SIG-M5 treated with dmso at 0.1 percent for 504 hours (cell line): Measurements from ENCODE around the gene RBM38.

Source experiments
- DNase-seq: peaks from one replicate; lab custom pipeline; 2025; ENCODE audit not compliant: unreplicated experiment; lab: John Stamatoyannopoulos, UW

Gene RBM38

DNA sequence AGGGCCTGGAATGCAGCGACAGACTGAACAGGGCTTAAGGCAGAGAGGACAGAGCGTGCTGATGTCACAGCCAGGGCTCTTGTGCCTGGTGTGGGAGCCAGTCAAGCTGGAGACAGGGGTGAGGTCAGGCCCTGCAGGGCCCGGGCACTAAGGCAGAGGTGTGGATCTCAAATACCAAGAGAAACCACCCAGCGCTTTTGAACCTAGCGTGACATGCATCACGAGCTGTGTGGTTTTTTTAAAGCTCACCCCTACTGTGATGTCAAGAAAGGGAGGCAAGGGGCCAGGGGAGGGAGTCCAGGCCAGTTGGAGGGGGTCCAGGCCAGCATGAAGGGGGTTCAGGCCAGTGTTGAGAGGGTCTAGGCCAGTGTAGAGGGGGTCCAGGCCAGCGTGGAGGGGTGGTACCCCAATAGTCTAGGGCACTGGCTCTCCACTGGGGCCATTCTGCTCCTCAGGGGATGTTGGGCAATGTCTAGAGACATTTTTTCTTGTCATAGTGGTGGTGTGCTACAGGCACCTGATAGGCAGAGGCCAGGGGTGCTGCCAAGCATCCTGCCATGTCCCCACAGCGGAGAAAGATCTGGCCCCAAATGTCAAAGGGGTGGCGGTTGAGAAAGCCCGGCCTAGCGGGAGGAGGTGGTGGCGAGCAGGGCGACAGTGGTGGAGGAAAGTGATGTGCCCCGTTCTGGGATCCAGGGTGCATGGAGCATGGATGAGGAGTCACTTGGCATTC lies 42.6 kb downstream of the RBM38 start:
- no peak for DNase-seq

DNA sequence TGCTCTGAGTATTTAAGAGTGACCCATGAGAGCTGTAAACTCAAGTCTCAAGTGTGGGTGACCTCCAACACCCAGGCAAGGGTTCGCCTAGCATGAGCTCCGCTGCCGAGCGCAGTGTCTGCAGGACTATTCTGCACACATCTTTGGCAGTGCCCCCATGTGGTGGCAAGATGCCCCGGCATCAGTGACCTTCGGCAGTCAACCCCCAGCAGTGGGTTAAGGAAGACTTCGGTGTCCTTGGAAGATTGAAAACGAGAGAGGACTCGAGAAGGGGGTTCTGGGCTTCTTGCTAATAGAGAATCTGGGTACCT lies 43.1 kb downstream of the RBM38 start:
- no peak for DNase-seq

DNA sequence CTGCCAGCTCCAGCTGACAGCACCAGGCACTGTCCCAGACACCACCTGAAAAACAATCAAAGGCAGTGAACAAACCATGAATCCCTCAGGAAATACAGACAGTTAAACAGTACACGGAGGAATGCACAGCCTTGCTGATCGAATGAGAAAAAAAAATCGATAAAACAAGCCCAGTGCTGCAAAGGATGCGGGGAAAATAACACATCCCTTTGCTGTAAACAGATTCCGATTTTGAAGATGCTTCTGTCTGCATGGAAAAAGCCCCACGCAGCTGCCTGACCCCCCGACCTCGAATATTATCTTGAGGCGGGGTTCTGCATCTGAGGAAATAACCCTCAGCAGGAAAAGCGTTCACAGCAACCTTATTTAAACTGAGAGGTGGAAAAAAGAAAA lies 43.9 kb downstream of the RBM38 start:
- no peak for DNase-seq

DNA sequence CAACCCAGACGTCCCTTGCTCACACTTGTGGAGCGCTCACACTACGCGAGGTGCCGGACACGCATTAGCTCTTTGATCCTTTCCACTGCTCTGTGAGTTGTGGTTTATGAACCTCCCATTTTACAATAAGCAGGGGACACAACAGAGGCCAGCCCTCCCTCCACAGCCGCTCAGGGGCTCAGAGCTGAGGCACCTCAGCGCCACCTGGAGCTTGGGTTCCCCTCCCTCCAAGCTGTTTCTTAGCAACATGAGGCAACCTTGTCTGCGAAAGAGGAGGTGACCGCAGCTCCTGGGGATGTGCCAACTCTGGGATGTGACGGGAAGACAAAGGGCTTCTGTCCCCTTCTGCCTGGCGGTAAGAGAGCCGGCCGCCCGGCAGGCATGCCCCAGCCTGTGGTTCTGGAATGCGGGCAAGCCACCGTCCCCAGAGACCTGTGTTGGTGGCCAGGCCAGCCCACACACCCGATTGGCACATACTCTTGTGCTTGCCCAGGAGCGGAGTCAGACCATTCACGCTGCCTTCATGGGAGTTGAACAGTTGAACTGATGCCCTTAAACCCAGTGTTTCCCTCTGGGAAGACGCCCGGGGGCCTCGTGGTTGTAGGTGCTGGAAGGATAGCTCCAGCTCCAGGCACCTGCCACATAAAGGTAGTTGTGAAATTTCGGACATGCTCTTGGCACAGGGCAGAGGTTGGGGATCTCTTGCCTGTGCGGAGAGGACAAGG lies 44.5 kb downstream of the RBM38 start:
- peak; percentile 94 for DNase-seq

DNA sequence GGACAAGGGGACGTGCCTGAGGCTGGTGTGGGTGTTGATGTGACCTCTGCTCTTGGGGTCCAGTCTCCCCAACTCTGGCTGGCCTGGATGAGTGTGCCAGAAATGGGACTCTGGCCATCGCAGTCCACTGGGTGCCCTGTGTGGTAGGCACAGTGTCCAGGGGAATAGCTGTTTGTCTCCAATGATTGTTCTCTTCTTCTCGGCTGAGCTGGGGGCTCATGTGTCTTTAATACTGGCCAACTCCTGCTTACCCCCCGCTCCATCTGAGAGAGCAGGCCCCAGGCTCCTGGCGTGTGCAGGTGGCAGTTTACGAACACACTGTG lies 45.0 kb downstream of the RBM38 start:
- DNase-seq, result no peak

DNA sequence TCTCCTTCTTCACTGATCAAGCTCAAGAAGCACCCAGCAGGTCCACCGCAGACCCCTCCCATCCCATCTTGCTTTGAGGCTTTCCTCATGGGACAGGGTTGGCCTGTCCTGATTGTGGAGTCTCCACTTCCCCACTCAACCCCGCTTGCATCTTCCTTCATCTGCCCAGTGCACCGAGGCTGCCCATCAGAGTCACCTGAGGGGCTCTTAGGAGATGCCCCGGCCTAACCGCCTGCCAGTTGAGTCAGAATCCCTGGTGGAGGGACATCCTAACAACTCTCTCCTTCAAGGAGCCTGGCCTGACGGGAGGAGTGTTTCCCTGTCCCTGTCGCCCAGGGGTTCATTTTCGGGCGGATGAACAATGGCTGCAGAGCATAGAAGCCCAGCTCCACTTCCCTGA lies 46.1 kb downstream of the RBM38 start:
- no peak for DNase-seq

DNA sequence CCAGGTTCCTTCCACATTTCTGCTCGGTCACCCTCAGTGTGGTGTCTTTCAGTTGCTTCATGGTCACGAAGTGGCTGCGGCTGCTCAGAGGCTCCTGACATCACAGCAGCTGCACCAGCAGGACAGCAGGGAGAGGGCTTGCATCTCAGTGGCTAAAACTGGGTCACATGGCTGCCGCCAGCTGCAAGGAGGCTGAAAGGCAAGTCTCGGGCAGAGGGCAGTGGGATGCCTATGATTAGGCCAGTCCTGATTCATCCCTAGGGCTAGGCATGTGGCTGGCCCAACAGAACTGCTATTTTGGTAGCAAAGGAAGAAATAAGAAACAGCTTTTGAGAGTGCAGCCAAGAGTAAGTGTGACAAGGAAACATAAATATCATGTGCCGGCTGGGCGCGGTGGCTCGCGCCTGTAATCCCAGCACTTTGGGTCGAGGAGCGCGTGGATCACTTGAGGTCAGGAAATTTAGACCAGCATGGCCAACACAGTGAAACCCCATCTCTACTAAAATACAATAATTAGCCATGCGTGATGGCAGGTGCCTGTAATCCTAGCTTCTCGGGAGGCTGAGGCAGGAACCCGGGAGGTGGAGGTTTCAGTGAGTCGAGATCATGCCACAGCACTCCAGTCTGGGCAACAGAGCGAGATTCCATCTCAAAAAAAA lies 46.6 kb downstream of the RBM38 start:
- DNase-seq, result no peak

DNA sequence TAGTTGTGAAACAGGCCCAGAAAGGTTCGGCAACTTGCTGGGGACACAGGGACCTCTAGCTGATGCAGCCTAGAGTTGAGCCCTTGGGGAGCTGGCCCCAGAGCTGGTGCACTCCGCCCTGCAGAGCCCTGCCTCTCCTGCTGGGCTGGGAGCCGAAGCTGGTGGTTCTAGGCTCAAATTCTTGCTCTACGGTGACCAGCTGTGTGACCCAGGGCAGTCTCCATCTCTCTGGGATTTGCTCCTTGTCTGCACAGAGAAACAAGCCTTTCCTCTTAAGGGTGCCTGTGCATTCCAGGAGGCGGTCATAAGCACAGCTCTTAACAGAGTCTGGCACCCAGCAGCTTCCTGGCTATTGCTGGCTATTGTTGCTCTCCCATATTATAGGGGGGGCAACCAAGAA lies 47.4 kb downstream of the RBM38 start:
- no peak for DNase-seq

DNA sequence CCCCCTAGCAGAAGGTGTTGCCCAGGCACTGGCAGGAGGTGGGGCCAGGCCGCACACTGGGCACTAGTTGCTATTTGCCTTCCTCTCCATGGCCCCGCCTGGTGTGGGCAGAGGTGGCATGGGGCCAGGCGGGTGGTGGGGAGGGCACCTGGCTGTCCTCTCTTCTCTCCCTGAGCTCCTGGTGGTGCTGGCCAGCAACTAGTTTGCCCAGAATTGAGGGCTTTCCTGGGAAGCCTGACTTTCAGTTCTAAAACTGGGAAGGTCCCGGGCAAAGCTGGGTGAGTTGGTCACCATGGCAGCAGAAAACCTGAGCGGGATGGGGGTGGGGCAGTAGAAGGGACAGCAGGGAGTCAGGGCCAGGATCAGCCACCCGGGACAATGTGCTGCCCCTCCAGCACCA lies 48.2 kb downstream of the RBM38 start:
- peak; percentile 61 for DNase-seq

DNA sequence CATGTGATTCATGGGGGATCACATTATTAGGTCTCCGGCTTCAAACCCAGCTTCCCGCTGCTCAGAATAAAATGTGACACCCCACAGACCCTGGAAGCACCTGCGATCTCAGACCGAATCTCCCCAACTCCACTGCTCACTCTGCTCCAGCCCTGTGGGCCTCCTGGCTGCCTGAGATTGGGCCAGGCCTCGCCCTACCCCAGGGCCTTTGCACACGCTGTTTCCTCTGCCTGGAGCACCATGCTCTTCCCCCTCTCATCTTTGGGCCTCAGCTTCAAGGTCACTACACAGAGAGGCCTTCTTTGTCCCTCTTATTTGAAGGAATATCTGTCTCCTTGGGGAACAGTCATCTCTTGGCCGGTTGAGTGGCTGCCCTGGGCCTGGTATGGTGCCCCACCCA lies 48.8 kb downstream of the RBM38 start:
- DNase-seq, result no peak

DNA sequence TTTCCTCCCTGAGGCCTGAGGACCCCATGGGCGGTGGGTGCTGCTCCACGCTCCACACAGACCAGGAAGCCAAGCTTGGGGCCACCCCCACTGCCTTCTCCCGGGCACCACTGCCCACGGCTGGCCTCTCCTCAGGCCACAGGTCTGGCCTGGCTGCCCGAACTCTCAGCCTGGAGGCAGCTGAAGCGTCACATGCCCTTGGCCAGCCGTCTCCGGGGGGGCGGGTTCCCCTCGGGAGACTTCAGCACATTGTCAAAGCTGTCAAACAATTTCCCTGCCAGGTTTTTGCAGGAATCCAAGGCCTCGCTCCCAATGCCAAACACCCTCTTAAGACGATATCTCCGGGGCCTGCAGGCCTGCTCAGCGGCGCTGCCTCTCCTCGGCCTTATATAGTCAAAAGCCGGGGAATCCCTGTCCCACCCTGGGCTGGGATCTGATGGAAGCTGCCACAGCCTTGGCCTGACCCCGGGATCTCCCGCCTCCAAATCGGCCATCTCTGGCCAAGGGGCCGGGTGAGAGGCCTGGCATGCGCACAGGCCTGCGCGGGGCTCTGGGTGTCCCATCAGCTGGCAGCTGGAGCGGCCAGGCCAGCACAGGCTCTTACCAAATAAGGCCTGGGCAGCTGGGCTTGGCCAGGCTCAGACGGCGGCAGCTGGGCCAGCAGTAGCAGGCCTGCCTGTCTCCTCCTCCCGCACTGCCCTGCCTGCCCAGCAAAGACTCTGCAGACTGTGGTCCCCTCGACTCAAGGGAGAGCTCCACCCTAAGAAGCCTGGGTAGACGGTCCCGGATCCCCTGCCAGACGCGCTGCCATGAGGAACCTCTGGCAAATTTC lies 49.7 kb downstream of the RBM38 start:
- no peak for DNase-seq

DNA sequence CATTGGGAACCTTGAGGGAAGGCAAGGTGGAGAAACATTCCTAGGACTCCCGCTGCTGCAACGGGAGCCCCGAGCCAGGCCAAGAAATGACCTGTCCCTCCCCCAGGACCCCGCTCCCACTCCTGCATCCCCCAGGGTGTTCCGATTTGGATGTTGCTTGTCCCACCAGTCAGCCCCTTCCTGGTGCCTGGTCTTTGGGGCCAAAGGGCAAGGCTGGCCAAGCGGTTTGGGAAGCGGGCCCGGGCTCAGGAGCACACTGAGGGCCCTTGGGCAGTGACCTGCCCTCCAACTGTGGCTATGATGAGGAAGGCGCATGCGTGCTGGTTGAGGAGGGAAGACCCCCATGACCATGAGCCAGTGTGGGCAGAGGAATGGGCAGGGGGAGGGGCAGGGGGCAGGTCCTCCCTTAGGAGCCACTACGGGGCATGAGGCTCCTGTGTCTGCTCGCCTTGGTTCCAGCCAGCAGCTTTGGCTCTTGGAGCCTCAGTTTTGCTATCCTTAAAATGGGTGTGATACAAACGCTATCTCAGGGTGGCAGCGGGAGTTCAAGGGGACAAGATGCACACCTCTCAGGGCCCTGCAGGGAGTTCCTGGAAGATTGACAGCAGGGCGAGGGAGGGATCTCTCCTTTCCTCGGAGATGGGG lies 50.4 kb downstream of the RBM38 start:
- DNase-seq, result no peak

DNA sequence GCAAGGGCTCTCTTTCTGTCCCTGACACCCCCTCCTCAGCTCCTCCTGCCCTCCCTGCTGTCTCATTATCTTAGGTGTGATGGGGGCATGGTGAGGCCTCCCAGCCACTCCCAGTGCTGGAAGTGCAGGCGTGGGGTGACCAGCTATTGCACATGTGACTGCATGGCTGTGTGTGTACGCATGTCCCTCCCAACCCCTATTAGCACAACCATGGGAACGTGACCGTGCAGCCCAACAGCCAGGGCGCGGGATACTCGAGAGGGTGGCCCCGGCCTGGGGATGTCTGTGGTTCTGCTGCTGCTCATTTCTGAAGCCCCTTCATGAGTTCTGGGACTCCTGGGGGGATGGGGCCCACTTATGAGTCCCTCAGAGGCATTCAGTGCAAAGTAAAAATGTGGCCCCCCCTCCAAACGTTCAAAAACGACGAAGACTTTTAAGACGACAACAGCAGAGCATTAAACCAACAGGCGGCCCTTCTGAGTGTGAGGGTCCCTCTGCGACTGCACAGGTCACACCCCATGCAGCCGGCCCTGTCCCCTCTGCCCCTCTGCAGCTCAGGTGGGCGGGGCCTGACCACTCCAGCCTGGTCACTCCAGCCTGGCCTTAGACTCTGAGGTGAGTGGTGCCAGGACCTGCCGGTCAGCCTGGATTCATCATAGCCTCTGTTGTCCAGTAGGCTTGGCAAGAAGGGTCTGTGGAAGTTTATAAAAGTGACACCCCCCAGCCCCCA lies 51.1 kb downstream of the RBM38 start:
- no peak for DNase-seq

DNA sequence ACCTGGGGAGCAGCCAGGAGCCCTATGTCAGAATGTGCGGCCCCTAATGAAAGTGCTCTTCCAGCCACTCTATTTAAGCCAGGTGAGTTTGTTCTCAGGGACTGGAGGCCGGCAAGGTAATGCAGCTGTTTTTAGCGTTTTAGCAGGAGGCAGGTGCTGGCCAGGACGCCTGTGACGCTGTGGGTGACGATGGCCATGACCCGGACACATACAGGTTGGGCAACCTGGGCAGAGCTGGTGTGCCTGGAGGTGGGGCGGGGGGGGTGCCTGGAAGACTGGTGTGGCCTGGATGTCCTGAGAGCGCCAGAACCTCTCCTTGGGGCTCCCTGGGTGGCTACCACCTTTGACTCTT lies 51.7 kb downstream of the RBM38 start:
- no peak for DNase-seq

DNA sequence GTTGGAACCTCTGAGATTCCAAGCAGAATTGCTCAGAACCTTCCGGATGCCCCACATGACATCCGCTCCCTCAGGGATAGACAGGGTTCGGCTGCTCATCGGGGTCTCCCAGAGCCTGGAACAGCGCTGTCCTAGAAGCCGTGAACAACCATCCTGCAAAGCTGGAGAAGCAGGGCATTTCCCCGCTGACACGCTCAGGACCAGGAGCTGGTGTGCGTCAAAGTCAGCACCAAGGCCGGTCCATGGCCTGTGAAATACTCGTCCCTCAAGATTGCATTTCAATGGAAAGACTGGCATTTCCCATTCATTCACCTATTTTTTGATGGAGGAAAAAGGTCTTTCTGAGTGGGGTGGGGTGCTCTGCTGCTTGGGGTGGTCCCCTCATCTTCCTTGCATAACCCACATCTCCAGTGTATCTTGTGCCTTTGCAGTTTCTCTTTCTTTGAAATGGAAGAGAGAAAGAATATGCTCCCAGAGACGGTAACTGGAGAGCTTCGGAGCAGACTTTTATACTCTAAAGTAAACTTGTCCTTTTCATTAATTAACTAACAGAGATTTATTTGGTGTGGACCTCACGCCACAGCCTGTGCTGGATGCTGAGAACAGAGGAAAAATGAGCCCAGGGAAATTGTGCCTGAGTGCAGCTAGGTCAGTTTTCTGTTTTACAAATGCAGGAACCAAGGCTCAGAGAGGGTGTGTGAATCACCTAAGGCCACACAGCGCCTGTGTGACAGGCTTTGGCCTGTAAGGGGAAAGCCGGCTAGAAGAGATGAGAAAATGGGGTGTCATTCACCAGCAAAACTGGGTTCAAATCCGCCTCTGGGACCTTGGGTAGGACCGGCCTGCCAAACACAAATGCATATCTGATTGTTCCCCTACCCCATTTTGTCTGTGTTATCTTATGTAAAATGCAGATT lies 52.4 kb downstream of the RBM38 start:
- no peak for DNase-seq

DNA sequence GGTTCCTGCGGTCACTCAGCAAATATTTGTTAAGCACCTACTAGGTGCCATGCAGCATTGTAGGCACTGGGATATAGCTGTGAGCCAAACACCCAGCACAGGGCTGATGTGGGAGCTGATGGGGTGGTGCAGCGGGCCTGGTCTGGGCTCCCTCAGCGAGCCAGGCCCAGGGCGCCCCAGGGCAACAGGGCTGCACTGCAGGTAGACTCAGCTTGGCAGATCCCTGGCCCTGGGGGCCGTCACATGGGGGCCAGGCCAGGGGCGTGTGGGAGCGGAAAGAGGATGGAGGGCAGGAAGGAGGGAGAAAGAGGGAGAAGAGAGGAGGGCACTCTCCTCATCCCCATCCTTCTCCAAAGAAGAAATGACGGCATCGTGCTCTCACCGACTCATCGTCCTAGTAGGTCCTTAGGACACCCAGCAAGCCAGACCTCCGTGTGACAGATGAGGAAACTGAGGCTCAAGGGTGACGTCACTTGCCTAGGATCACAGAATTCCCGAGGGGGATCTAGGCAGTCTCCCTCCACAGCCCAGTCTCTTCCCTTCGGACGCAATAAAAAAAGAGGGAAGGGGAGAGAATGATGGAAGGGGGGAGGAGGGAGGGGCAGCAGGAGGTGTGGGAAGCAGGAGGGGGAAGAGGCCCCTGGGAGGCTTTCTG lies 53.3 kb downstream of the RBM38 start:
- DNase-seq, result no peak

DNA sequence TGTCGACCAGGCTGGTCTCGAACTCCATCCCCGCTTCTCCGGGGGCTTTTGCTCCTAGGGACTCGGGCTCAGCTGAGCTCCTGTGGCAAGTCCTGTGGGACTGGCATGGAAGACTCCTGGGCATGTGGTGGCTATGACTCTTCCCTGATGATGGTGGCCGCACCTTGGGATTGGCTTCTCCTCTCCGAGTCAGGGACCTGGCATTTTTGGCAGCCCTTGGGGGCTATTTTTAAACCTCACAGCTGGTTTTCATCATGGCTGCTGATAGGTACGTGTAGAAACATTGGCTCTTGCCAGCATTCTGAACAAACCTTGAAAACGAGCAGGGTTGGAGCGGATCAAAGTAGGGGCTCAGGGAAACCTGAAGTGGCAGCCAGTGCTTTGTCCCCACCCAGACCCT lies 54.1 kb downstream of the RBM38 start:
- no peak for DNase-seq

DNA sequence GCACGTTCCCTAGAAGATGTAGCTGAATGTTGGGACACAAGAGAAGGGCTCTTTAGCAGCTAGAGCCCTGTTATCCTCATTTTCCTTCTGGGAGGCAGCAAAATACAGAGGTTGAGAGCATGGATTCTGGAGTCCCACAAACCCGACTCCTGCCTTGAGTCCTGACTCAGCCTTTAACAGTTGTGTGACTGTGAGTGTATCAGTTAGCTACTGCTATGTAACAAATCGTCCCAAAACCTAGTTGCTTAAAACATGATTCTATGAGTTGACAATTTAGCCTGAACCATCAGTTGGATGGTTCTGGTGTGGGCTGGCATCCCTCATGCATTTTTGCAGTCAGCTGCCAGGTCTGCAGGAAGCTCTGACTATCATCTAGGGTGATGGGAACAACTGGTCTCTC lies 54.6 kb downstream of the RBM38 start:
- DNase-seq, result no peak

DNA sequence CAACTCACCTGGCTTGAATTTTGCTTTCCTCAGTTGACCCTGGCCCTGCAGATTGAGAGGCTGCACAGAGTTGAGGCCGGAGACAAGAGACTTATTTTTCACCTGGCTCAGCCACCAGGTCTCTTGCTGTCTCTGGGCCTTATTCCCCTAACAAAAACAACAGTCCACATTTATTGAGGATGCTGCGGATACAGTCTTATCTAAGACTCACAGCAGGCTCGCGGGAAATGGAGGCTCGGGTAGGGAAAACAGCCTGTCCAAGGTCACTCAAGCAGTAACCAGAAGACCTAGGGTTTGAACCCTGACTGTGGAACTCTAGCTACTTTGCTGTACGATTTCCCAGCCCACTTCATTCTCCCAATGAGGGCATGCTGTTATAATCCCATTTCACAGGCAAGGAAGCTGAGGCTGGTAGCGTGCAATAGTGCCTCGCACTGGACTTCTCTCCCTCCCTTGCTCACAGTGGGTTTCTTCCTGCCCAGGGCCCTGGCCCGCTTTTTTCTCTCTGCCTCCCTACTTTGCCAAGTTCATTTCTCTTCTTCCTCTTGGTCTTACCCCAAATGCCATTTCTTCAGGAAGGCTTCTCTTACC lies 57.7 kb downstream of the RBM38 start:
- no peak for DNase-seq
